SK-N-SH treated with all-trans-retinoic acid at 6 μM for 48 hours (cell line): Measurements from ENCODE around the gene GASK1B.

Experiments
- ATAC-seq: fragments of 200-7000 bp; cut with Tn5 transposase; 3 replicates; pipeline ENCODE4 v1.9.1; 2020; ENCODE audit warnings: mild to moderate bottlenecking, moderate library complexity
- ARNTL ChIP-seq: fragments of 450-650 bp; formaldehyde crosslinking; IDR thresholded peaks from 2 replicates; pipeline ENCODE4 v1.5.0; 2020; ENCODE audit warnings: low read depth, mild to moderate bottlenecking, moderate library complexity, borderline replicate concordance
- BACH2 ChIP-seq: fragments of 250-450 bp; sonication (Bioruptor Pico); IDR thresholded peaks from 2 replicates; pipeline ENCODE4 v1.9.0; 2021; ENCODE audit warnings: mild to moderate bottlenecking, borderline replicate concordance
- CREB5 ChIP-seq: fragments of 250-450 bp; sonication (Bioruptor Pico); IDR thresholded peaks from 2 replicates; pipeline ENCODE4 v1.5.1; 2020; ENCODE audit warnings: low read depth, mild to moderate bottlenecking, moderate library complexity
- CSDC2 ChIP-seq: fragments of 250-450 bp; sonication (Bioruptor Pico); IDR thresholded peaks from 2 replicates; pipeline ENCODE4 v1.5.0; 2020; ENCODE audit warnings: mild to moderate bottlenecking, moderate library complexity
- CSRNP3 ChIP-seq: fragments of 250-450 bp; sonication (Bioruptor Pico); IDR thresholded peaks from 2 replicates; pipeline ENCODE4 v1.5.1; 2021; ENCODE audit warnings: mild to moderate bottlenecking, moderate library complexity
- GLIS3 ChIP-seq: fragments of 250-450 bp; sonication (Bioruptor Pico); IDR thresholded peaks from 2 replicates; pipeline ENCODE4 v1.5.0; 2020; ENCODE audit warnings: mild to moderate bottlenecking, moderate library complexity
- ISL1 ChIP-seq: fragments of 250-450 bp; sonication (Bioruptor Pico); IDR thresholded peaks from 2 replicates; pipeline ENCODE4 v2.1.2; 2022; ENCODE audit warnings: mild to moderate bottlenecking, moderate library complexity
- OSR1 ChIP-seq: fragments of 250-450 bp; sonication (Bioruptor Pico); IDR thresholded peaks from 2 replicates; pipeline ENCODE4 v1.8.0; 2022; ENCODE audit warnings: moderate library complexity, mild to moderate bottlenecking, inconsistent platforms
- POU6F1 ChIP-seq: fragments of 250-450 bp; sonication (Bioruptor Pico); IDR thresholded peaks from 2 replicates; pipeline ENCODE4 v1.8.0; 2021; ENCODE audit warnings: low read depth, mild to moderate bottlenecking, moderate library complexity, borderline replicate concordance
- PPARA ChIP-seq: fragments of 250-450 bp; sonication (Bioruptor Pico); IDR thresholded peaks from 2 replicates; pipeline ENCODE4 v1.5.0; 2020; ENCODE audit warnings: mild to moderate bottlenecking, borderline replicate concordance
- RARB ChIP-seq: fragments of 250-450 bp; sonication (Bioruptor Pico); IDR thresholded peaks from 2 replicates; pipeline ENCODE4 v1.8.0; 2021; ENCODE audit warnings: mild to moderate bottlenecking, moderate library complexity
- SNAI2 ChIP-seq: fragments of 250-450 bp; sonication (Bioruptor Pico); IDR thresholded peaks from 2 replicates; pipeline ENCODE4 v1.5.0; 2020; ENCODE audit warnings: mild to moderate bottlenecking, moderate library complexity
- TCF4 ChIP-seq: fragments of 250-450 bp; sonication (Bioruptor Pico); IDR thresholded peaks from 2 replicates; pipeline ENCODE4 v1.8.0; 2021; ENCODE audit warnings: mild to moderate bottlenecking, moderate library complexity, borderline replicate concordance
- TOX ChIP-seq: fragments of 250-450 bp; sonication (Bioruptor Pico); IDR thresholded peaks from 2 replicates; pipeline ENCODE4 v1.8.0; 2021; ENCODE audit warnings: mild to moderate bottlenecking, moderate library complexity, borderline replicate concordance
- TSHZ2 ChIP-seq: fragments of 250-450 bp; sonication (Bioruptor Pico); IDR thresholded peaks from 2 replicates; pipeline ENCODE4 v1.5.0; 2020; ENCODE audit warnings: mild to moderate bottlenecking, moderate library complexity
- ZC3H10 ChIP-seq: fragments of 250-450 bp; sonication (Bioruptor Pico); IDR thresholded peaks from 2 replicates; pipeline ENCODE4 v1.5.1; 2021; ENCODE audit warnings: mild to moderate bottlenecking, moderate library complexity
- ZFP3 ChIP-seq: fragments of 250-450 bp; sonication (Bioruptor Pico); IDR thresholded peaks from 2 replicates; pipeline ENCODE4 v1.5.0; 2020; ENCODE audit warnings: mild to moderate bottlenecking, moderate library complexity
- ZFP30 ChIP-seq: fragments of 450-650 bp; formaldehyde crosslinking; IDR thresholded peaks from 2 replicates; pipeline ENCODE4 v1.5.0; 2022; ENCODE audit warnings: mild to moderate bottlenecking, moderate library complexity
- ZNF70 ChIP-seq: fragments of 450-650 bp; formaldehyde crosslinking; IDR thresholded peaks from 2 replicates; pipeline ENCODE4 v1.5.0; 2020; ENCODE audit warnings: mild to moderate bottlenecking, moderate library complexity
- ZNF8 ChIP-seq: fragments of 450-650 bp; formaldehyde crosslinking; IDR thresholded peaks from 2 replicates; pipeline ENCODE4 v1.5.0; 2020; ENCODE audit warnings: mild to moderate bottlenecking, moderate library complexity

Gene GASK1B

GRCh38 chr4:158164768-158165213 lies 8.0 kb downstream of the GASK1B start:
- peak; percentile 75 for TF ChIP-seq ISL1 (CRISPR knock-in tag)
- TF ChIP-seq PPARA (CRISPR knock-in tag) = no peak
- TF ChIP-seq GLIS3 (CRISPR knock-in tag) = no peak
- TF ChIP-seq TOX = peak; percentile 83
- TF ChIP-seq TCF4 = no peak
- peak; percentile 19; the same call in 1 of the 2 replicates for TF ChIP-seq ZC3H10 (CRISPR knock-in tag)
- TF ChIP-seq RARB (CRISPR knock-in tag) = 0 out of 2 replicates have a peak, but pooled peaks have one; percentile 56
- TF ChIP-seq OSR1 (CRISPR knock-in tag) = no peak
- peak; percentile 74 for ATAC-seq

- TF ChIP-seq CSRNP3 = no peak
- TF ChIP-seq ZNF8 = no peak
- TF ChIP-seq GLIS3 (CRISPR knock-in tag) = no peak
- no peak for TF ChIP-seq ZC3H10 (CRISPR knock-in tag)
- TF ChIP-seq BACH2 = no peak
- TF ChIP-seq POU6F1 = no peak
- TF ChIP-seq OSR1 (CRISPR knock-in tag) = no peak
- no peak for TF ChIP-seq TSHZ2 (CRISPR knock-in tag)
- TF ChIP-seq ARNTL (CRISPR knock-in tag) = no peak
- TF ChIP-seq, all 23 proteins: peak for 0
- ATAC-seq = peak; percentile 14
Measured at GRCh38 chr4:158163941-158164767, 8.7 kb downstream of the GASK1B start.

- ATAC-seq = no peak
- TF ChIP-seq TOX = no peak
- no peak for TF ChIP-seq TCF4
Measured at GRCh38 chr4:158162631-158163030, 10.2 kb downstream of the GASK1B start.

- peak; percentile 82 for ATAC-seq
- TF ChIP-seq ZFP3 (CRISPR knock-in tag) (peak; percentile 77; the same call in 1 of the 2 replicates), GLIS3 (CRISPR knock-in tag) (0 out of 2 replicates have a peak, but pooled peaks have one; percentile 68), TOX (peak; percentile 66; the same call in 1 of the 2 replicates), SNAI2 (CRISPR knock-in tag) (no peak; the same call in 1 of the 2 replicates), TSHZ2 (CRISPR knock-in tag) (no peak), RARB (CRISPR knock-in tag) (no peak), POU6F1 (no peak), ISL1 (CRISPR knock-in tag) (peak; percentile 94), ZC3H10 (CRISPR knock-in tag) (0 out of 2 replicates have a peak, but pooled peaks have one; percentile 67), ZFP30 (CRISPR knock-in tag) (no peak), ZNF70 (CRISPR knock-in tag) (no peak), ZNF8 (no peak), BACH2 (no peak), OSR1 (CRISPR knock-in tag) (no peak), CSDC2 (CRISPR knock-in tag) (0 out of 2 replicates have a peak, but pooled peaks have one; percentile 76), TCF4 (peak; percentile 36; the same call in 1 of the 2 replicates), CREB5 (CRISPR knock-in tag) (peak; percentile 89)
Measured at GRCh38 chr4:158161551-158162354, 11.1 kb downstream of the GASK1B start.
